ENCODE results near the gene SPON1. TPM values are rescaled to one million over a fixed set of nuclear protein-coding genes. Genes with fewer than 3 reads are reported as not detected.

SPON1 gene
- total and polyA plus RNA-seq, 2 of the 8 experiments (the other 6 are each of a cell fraction or from before 2014, with no cell fraction given) = 1.5 to 5.4 TPM

- Histone ChIP-seq H2BK15ac (ENCODE audit: low read length) (no peak overlapping the region), H3K14ac (ENCODE audit: insufficient read length) (no peak overlapping the region), H2AFZ (ENCODE audit: low read length) (no peak overlapping the region), H3K18ac (ENCODE audit: extremely low read depth, low read length) (no peak overlapping the region), H4K5ac (ENCODE audit: insufficient read length, low read depth, low read length) (no peak overlapping the region), H4K20me1 (replicated peaks in 1 of 2; ENCODE audit: control insufficient read depth in 1 of 2, insufficient read depth in 2 of 2, low read length in 2 of 2) (no peaks in the 10 kb centered on the region), H3K4ac (replicated peaks; ENCODE audit: insufficient read length, low read depth, low read length) (no peak overlapping the region), H2BK20ac (ENCODE audit: low read length) (no peak overlapping the region), H3K79me2 (ENCODE audit: control insufficient read depth in 1 of 2, insufficient read depth in 2 of 2, low read length in 2 of 2) (no peaks in the 10 kb centered on the region), H3K23ac (ENCODE audit: insufficient read length) (no peak overlapping the region), H3K4me2 (ENCODE audit: insufficient read depth in 1 of 2, low read depth in 2 of 2, low read length in 2 of 2) (peak overlapping the region in 1 of 2 experiments; percentile 79; a peak in 2 of 4 replicates), H2BK120ac (replicated peaks; ENCODE audit: low read depth, low read length) (no peak overlapping the region), H2BK5ac (ENCODE audit: low read depth, low read length) (no peak overlapping the region), H3K56ac (replicated peaks; ENCODE audit: insufficient read length, low read depth, low read length) (no peak overlapping the region), H3K9me3 (ENCODE audit: insufficient read depth in 2 of 2, low read depth in 1 of 2, low read length in 1 of 2) (no peaks in the 10 kb centered on the region), H2BK12ac (ENCODE audit: low read depth, low read length) (no peak overlapping the region), H3K27ac (ENCODE audit: low read depth, low read length) (no peak overlapping the region), H3K9ac (replicated peaks in 1 of 4; ENCODE audit: extremely low read depth in 1 of 4, low read depth in 3 of 4, low read length in 3 of 4) (no peak overlapping the region), H4K91ac (replicated peaks; ENCODE audit: insufficient read length, low read length) (no peak overlapping the region), H2AK5ac (ENCODE audit: low read depth, low read length) (no peak overlapping the region), H3K27me3 (replicated peaks in 1 of 4; ENCODE audit: control insufficient read depth in 3 of 4, extremely low read depth in 1 of 4, insufficient read depth in 3 of 4, low read length in 3 of 4) (peaks cover 37 to 61% (median 54%) of the 10 kb centered on the region in 4 experiments), H3K4me1 (replicated peaks in 1 of 4; ENCODE audit: control insufficient read depth in 3 of 4, insufficient read depth in 4 of 4, low read length in 3 of 4) (peaks cover 5 to 36% (median 20%) of the 10 kb centered on the region in 4 experiments), H4K8ac (ENCODE audit: extremely low read depth, insufficient read depth, low read length) (no peak overlapping the region), H3K36me3 (ENCODE audit: control insufficient read depth in 2 of 4, insufficient read depth in 4 of 4, low read length in 3 of 4) (no peaks in the 10 kb centered on the region; a peak in 1 of 8 replicates), H3K79me1 (ENCODE audit: low read depth, low read length) (no peaks in the 10 kb centered on the region), H3K4me3 (ENCODE audit: extremely low read depth in 1 of 4, insufficient read depth in 2 of 4, low read depth in 3 of 4, low read length in 4 of 4) (peak overlapping the region in 2 of 4 experiments; percentile 43 to 66; a peak in 1 of 8 replicates), H3K23me2 (ENCODE audit: low read depth, low read length) (peaks cover 22% of the 10 kb centered on the region; the same call in 1 of the 2 replicates)
- TF ChIP-seq TAF1 (IDR thresholded peaks at IDR 0.05; ENCODE audit: low read depth, low read length) = no peak
- TF ChIP-seq CEBPB (IDR thresholded peaks at IDR 0.05; ENCODE audit: low read depth, low read length) = peak; percentile 71
- TF ChIP-seq, protein P1, sequence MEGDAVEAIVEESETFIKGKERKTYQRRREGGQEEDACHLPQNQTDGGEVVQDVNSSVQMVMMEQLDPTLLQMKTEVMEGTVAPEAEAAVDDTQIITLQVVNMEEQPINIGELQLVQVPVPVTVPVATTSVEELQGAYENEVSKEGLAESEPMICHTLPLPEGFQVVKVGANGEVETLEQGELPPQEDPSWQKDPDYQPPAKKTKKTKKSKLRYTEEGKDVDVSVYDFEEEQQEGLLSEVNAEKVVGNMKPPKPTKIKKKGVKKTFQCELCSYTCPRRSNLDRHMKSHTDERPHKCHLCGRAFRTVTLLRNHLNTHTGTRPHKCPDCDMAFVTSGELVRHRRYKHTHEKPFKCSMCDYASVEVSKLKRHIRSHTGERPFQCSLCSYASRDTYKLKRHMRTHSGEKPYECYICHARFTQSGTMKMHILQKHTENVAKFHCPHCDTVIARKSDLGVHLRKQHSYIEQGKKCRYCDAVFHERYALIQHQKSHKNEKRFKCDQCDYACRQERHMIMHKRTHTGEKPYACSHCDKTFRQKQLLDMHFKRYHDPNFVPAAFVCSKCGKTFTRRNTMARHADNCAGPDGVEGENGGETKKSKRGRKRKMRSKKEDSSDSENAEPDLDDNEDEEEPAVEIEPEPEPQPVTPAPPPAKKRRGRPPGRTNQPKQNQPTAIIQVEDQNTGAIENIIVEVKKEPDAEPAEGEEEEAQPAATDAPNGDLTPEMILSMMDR (IDR thresholded peaks at IDR 0.05; ENCODE audit: control extremely low read depth in 1 of 3, insufficient read depth in 1 of 3, low read depth in 1 of 3, low read length in 3 of 3) = peak in 1 of 3 experiments; percentile 4; a peak in 1 of 4 replicates
- peak; percentile 15 to 25; a peak in 2 of 4 replicates for TF ChIP-seq RAD21 (IDR thresholded peaks at IDR 0.05 in 1 of 2, conservative IDR thresholded peaks at IDR 0.05 in 1 of 2; ENCODE audit: low read depth in 2 of 2, low read length in 2 of 2)
- no peak for DNase-seq (ENCODE audit: low read depth in 1 of 2, low spot score in 2 of 2)
- CTCF ChIA-PET (ENCODE audit: partially characterized antibody) = interaction anchor here (0.6 to 4.6 kb wide), 17 partner anchors 9 to 483 kb away, joined by 3 to 22 read pairs (median 3); no protein-coding TSS in a partner anchor
- WGBS, 2 experiments (ENCODE audit: extremely low coverage in 1 of 2, insufficient coverage in 1 of 2, insufficient read length in 1 of 2, insufficient replicate concordance in 2 of 2, low coverage in 1 of 2, low lambda C conversion rate in 2 of 2, missing lambda C conversion rate in 1 of 2) = 42% methylated on average over 5 of the region's 5 CpGs; no CpG with 5 or more reads in 1 of the 2 experiments
- POLR2A ChIA-PET (ENCODE audit: partially characterized antibody) = no interaction called here
- FAIRE-seq = no peak
Observed at GRCh38 chr11:13965337-13965736, 2.8 kb downstream of the SPON1 start.
